GM18499 (cell line): ENCODE data around the gene TRABD2B.

Source experiments
- ATAC-seq: cut with Tn5 transposase; IDR thresholded peaks from one replicate; pipeline ENCODE4 v1.9.1; 2021; ENCODE audit warnings: moderate number of reproducible peaks; ENCODE audit not compliant: insufficient read depth, unreplicated experiment

Gene TRABD2B

DNA sequence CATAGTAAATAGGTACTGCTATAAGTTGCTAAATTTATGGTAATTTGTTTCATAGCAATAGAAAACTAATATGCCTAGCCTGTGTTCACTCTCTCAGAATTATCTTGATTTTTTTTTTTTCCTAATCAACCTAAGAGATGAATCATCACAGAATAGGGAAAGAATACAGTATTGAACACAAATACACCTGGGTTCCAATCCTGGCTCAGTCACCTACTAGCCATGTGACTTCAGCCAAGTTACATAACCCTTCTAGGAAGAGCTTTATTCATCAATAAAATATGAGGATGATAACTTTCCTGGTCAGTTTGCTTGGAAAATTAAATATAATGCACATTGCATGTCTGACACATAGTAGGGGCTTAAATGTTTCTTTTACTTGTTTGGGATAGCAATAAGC is 279.8 kb downstream of the TRABD2B start:
- no peak for ATAC-seq

DNA sequence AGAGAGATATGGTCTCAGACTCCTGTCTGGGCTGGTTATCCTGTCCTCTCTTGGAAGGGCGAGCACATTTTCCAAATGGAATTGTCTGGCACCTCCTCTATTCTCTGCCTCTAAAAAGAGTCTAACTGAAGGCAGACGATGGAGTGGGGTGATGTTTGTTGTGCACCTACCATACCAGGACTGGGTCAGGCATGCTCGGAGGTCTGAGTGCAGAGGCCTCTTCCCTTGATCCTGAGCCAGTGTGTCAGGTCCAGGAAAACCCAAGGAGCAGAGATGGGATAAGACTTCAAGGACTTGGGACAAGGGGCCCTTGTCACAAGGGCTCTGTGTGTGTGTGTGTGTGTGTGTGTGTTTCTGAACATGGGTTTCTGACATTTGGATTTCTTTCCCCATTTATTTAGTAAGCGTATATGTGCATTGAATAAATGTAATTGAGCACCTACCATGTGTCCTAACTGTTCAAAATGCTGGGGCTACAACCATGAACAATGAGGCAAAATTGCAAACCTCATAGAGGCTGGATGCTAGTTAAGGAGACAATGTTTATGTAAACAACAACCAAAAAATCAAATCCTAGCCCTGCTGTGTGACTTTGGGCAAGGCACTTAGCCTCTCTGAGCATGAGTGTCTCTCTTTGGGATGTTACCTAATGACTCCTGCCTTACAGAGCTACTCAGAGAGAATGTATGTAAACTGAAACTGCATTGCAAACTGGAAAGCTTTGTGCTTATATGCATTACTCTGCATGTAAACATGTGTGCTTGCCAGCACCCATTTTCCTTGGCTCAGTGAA is 283.0 kb downstream of the TRABD2B start:
- ATAC-seq = no peak

DNA sequence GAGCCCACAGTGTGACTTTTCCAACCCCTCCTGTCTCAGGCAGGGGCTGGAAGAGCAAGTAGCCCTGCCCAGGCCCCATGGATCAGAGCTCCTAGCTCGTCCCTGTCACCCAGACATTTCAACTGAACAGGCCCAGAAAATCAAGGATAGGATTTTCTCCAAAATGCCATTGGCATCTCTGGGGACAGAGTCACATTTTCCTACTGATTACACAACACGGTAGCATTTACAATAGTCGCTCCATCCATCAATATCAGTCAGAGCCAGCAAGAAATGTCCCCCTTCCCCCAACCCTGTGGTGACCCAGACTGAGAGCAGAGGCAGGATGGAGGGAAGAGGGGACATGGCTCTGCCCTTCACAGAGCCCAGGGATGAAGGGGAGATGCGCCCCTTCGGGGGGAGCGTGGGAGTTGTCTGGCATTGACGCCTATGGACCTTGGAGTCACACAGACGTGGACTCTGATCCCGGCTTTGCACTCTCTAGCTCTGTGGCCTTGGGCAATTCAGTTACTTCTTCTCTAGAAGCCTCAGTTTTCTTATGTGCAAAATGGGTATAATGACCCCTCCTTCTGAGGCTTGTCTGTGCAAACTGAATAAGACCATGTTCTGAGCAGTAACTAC is 283.7 kb downstream of the TRABD2B start:
- ATAC-seq = no peak

DNA sequence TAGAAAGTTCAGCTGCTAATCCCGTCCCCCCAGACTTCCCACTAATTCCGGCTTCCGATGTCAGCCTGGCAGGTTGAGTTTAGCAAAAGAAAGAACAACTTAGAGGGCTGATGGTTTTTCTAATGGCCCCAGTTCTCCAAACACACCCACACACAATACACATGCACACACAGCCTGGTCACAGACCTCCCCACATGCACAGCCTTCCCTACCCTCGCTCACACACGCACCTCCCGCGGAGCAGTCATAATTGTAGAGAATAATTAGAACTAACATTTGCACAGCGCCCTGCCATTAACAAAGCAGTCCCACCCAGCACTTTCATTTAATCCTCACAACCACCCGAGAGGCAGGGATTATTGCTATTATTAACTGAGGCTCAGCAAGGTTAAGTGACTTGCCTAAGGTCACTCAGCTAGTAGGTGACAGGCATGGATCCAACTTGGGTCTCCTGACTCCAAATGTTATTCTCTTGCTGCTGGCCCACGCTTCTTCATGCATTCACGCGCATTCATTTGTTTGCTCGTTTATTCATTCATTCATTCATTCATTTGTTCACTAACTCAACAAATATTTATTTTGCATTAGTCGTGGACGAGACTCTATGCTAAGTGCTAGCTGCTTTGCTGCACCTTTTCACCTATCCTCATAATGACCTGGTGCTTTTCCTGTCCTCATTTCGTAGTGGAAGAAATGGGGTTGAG is 284.4 kb downstream of the TRABD2B start:
- ATAC-seq = no peak

DNA sequence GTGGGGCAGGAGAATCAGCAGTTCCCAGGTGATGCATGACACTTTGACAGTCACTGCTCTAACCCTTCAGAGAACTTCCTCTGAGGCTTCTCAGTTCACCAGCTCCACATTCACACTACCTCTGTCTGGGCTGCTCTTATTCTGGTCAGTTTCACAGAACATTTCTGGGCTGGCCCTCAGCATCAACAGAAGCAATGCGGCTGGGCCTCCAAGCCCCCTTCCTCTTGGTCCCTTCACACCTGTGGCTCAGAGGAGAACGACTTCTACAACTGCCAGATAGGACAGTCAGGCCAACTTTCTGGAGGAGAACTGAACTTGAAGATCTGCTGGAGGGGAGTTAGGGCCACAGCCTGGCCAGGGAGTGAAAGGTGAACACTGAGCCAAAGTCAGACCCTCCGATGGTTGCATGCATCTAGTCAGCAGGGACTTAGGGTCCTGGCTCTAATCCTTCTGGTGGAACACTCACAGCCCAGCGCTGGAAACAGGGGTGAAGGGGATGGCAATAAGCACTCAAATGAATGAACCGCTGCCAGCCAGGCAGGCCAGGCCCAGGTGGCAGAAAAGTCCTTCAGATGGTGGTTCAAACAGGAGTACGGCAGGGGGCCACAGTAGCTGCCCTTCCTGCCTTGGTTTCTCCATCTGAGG is 285.2 kb downstream of the TRABD2B start:
- no peak for ATAC-seq

DNA sequence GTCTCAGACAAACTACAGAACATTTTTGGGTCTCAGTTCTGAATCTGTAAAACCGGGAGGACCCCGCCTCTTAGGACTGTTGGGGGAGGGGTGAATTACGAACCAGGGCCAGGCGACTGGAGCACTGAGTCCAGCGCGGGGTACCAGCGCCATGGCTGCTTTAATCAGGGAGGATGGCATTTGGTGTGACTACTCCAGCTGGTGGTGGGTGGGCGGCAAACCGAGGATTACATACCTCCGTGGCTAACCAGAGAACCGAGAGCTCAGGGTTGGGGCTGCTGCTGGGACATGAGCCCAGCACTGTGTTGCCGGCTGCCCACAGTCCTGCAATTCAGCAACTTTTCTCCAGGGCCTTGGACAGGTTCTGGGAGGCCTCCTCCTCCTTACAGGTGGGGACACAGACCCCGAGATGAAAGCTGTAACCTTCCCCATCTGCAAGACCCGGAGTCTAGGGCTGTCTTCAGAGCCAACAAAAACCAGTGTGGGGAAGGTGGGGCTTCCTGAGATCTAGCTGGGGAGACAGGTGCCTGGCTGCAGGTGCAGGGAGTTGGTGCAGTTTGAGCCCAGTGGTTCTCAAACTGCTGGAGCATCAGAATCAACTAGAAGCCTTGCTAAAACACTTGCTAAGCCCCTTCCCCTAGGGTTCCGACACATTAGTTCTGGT is 285.9 kb downstream of the TRABD2B start:
- ATAC-seq = no peak
